Activated gamma-delta T cell treated with Interleukin-2 at 50 U/mL for 16 hours (primary cell): ENCODE measurements around the gene ZNF841.
"Not testable (repeated sequence)": the region's sequence is repeated elsewhere in the genome, so short reads cannot be mapped to it uniquely, and the experiment has no call there.

Source experiments
- DNase-seq: peaks from one replicate; pipeline ENCODE4 v3.0.0-alpha.2; 2020

ZNF841 gene

DNA sequence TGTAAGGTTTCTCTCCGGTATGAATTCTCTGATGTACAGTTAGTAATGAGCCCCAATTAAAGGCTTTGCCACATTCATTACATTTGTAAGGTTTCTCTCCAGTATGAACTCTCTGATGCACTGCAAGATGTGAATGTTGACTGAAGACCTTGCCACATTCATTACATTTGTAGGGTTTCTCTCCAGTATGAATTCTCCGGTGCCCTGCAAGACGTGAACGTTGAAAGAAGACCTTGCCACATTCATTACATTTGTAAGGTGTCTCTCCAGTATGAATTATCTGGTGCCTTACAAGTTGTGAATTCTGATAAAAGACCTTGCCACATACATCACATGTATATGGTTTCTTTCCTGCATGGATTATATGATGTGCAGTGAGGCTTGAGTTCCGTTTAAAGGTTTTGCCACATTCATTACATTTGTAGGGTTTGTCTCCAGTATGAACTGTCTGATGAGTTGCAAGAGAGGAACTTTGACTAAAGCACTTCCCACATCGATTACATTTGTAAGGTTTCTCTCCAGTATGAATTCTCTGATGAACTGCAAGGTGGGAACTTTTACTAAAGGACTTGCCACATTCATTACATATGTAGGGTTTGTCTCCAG, 29.2 kb downstream of the ZNF841 start:
- DNase-seq = no peak

DNA sequence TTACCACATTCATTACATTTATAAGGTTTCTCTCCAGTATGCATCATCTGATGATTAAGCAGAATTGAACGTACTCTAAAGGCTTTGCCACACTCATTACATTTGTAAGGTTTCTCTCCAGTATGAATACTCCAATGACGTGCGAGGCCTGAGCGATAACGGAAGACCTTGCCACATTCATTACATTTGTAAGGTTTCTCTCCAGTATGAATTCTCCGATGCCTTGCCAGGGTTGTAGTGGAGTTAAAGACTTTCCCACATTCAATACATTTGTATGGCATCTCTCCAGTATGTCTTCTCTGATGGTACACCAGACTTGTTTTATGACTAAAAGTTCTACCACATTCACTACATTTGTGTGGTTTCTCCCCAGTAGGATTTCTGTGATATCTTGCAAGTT, 30.2 kb downstream of the ZNF841 start:
- no peak for DNase-seq

DNA sequence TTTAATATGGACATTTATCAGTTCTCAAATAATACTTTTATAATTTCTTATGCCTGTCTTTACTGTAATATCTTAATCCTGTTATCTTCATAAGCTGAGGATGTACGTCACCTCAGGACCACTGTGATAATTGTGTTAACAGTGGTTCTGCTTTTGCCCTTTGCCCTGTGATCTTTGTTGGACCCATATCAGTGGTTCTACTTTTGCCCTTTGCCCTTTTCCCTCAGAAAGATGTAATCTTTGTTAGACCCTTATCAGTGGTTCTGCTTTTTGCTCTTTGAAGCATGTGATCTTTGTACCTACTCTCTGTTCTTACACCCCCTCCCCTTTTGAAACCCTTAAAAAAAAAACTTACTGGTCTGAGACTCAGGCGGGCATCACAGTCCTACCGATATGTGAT, 39.1 kb downstream of the ZNF841 start:
- not testable (repeated sequence) for DNase-seq

DNA sequence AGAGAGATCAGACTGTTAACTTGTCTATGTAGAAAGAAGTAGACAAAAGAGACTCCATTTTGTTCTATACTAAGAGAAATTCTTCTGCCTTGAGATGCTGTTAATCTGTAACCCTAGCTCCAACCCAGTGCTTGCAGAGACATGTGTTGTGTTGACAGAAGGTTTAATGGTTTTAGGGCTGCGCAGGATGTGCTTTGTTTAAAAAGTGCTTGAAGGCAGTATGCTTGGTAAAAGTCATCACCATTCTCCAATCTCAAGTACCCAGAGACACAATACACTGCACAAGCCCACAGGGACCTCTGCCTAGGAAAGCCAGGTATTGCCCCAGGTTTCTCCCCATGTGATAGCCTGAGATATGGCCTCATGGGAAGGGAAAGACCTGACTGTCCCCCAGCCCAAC, 43.8 kb downstream of the ZNF841 start:
- DNase-seq = not testable (repeated sequence)

DNA sequence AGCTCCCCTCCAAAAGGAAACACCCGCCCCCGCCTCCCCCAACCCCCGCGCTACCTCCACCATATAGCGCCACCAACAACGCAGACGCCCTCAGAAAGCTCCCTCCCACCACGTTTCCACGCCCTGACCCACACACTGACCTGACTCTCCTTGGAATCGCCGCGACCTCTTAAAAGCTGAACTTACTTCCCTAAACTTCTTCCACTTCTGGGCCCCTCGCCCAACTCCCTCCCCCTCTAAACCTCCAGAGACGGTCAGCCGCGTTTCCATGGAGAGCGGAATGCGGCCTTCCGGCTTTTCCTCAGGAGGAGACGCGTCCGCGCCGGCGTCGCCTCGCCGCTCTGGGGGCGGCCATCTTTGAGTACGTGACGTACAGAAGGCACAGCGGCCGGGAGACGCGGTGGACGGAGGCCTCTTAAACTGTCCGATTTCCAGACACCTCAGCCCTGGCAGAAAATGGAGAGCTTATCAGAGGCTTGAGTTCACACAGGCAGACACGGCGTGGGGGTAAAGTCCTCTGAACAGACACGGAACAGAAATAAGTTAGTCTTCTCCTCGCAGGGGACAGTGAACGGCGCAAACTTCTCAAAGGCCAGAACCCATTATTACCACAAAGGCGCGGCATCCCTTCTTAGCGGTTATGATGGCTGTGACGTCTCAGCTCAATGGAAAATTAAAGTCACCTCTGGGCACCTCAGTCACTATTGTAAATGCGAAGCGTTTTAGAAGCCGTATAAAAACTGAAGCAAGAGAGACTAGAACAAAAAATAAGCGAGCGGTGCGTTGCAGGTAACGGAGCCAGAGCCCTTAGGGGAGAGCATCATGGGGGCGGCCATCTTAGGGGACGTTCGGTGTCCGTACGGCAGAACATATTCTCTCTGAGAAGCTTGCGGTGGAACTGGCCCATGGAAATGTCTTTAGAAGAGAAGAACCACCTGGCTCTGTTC, 46.7 kb downstream of the ZNF841 start, which contains the start of gene ZNF432:
TSS of gene ZNF432 (minus strand) at position 284 of the 947 bp plus-strand sequence. CDS start 1,970 bp downstream, outside the sequence.
- DNase-seq = peak; percentile 77

GRCh38 chr19:52039169-52039568, 56.4 kb downstream of the ZNF841 start:
- DNase-seq = no peak

GRCh38 chr19:52034051-52034728, 61.4 kb downstream of the ZNF841 start:
- DNase-seq = no peak

DNA sequence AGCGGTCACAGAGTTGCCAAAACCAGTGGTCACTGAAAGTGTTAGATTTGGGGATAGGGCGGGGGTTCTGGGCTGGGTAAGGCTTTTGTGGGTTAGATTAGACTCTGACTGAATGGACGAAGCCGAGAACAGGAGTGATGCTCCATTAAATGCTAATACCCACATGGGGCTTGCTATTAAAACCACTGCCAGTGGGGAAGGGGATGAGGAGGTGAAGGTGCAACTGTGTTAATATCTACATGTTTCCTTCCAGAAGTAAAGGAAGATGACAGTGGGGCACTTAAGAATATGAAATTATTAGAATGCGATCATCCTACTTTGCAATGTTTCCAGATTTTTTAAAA, 66.8 kb downstream of the ZNF841 start:
- DNase-seq = no peak

- DNase-seq = peak; percentile 79
Measured at GRCh38 chr19:52028027-52028779, 67.4 kb downstream of the ZNF841 start, which contains the start of gene ZNF614. Gene ZNF614 (minus strand): TSS chr19:52028379. CDS start chr19:52025745, 2,634 bp downstream.

- DNase-seq = not testable (repeated sequence)
Measured at GRCh38 chr19:52026255-52026990, 69.1 kb downstream of the ZNF841 start.

GRCh38 chr19:52024478-52024877, 71.1 kb downstream of the ZNF841 start:
- DNase-seq = not testable (repeated sequence)

DNA sequence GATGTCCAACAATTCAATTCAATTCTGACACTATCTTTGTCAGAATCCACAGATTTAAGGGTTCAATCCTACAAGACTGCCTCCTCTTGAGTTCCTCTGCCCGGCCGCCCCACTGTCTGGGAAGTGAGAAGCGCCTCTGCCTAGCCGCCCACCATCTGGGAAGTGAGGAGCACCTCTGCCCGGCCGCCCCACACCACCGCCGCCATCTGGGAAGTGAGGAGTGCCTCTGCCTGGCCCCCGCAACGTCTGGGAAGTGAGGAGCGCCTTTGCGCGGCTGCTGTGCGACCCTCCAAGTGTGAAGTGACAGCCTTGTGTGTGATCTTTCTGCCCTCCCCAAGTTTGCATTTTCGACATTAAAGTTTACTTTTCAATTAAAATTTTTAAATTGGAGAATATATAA, 73.4 kb downstream of the ZNF841 start:
- no peak for DNase-seq

- DNase-seq = no peak
Measured at GRCh38 chr19:52020506-52020905, 75.1 kb downstream of the ZNF841 start.
